WTC11 (cell line): ENCODE results near the gene OOSP1. TPM values are rescaled to one million over a fixed set of nuclear protein-coding genes. Genes with fewer than 3 reads are reported as not detected.

ENCODE experiments used
- ATAC-seq: fragments of 200-7000 bp; cut with Tn5 transposase; 2 replicates; pipeline ENCODE4 v1.10.0; 2021; ENCODE audit warnings: mild to moderate bottlenecking, moderate library complexity
- Bru-seq: library from RNA; stranded (reverse); fragments of 400-500 nt; gene quantifications from one replicate; lab custom pipeline; 2021; lab: Mats Ljungman, UMichigan
- CTCF ChIA-PET: fragments of 300-600 bp; sonication (Branson Sonifier 250); formaldehyde crosslinking; loops from one replicate; lab custom pipeline; 2021; ENCODE audit warnings: antibody characterized with exemption; lab: Charles Lee
- POLR2A ChIA-PET: fragments of 350-600 bp; sonication (Branson Sonifier 250); formaldehyde crosslinking; loops from one replicate; lab custom pipeline; 2021; ENCODE audit warnings: antibody characterized with exemption; lab: Charles Lee
- DNase-seq: peaks from one replicate; pipeline ENCODE4 v3.0.0; 2021; ENCODE audit warnings: low spot score
- H3K27ac Mint-ChIP-seq: 2 replicates; pipeline ENCODE4 v1.8.0; 2021; ENCODE audit warnings: mixed read lengths
- H3K27me3 Mint-ChIP-seq: 2 replicates; pipeline ENCODE4 v1.8.0; 2021; ENCODE audit warnings: low read depth, mild to moderate bottlenecking, moderate library complexity, mixed read lengths
- H3K36me3 Mint-ChIP-seq: 2 replicates; pipeline ENCODE4 v1.8.0; 2021; ENCODE audit warnings: mixed read lengths
- H3K4me1 Mint-ChIP-seq: 2 replicates; pipeline ENCODE4 v1.8.0; 2022; ENCODE audit warnings: mixed read lengths
- H3K4me3 Mint-ChIP-seq: 2 replicates; pipeline ENCODE4 v1.8.0; 2021; ENCODE audit warnings: mild to moderate bottlenecking, moderate library complexity, mixed read lengths
- H3K9me3 Mint-ChIP-seq: 2 replicates; pipeline ENCODE4 v1.8.0; 2021; ENCODE audit warnings: mixed read lengths
- CBFB ChIP-seq: sonication (generic); formaldehyde crosslinking; IDR thresholded peaks from 2 replicates; pipeline ENCODE4 v1.8.1; 2022; ENCODE audit warnings: mild to moderate bottlenecking, low read depth, missing genetic modification reagents
- EMX1 ChIP-seq: fragments of 250-450 bp; sonication (Bioruptor Pico); IDR thresholded peaks from 2 replicates; pipeline ENCODE4 v1.8.0; 2021; ENCODE audit warnings: mild to moderate bottlenecking
- FOXP1 ChIP-seq: sonication (generic); formaldehyde crosslinking; IDR thresholded peaks from 2 replicates; pipeline ENCODE4 v1.8.0; 2022; ENCODE audit warnings: missing genetic modification reagents, mild to moderate bottlenecking, moderate library complexity, borderline replicate concordance
- GABPB1 ChIP-seq: sonication (generic); formaldehyde crosslinking; IDR thresholded peaks from 2 replicates; pipeline ENCODE4 v1.8.1; 2023; ENCODE audit warnings: mild to moderate bottlenecking, missing genetic modification reagents
- GRHL2 ChIP-seq: fragments of 250-450 bp; sonication (Bioruptor Pico); IDR thresholded peaks from 2 replicates; pipeline ENCODE4 v1.8.0; 2022; ENCODE audit warnings: mild to moderate bottlenecking, moderate library complexity; ENCODE audit not compliant: insufficient replicate concordance, severe bottlenecking
- HMGA2 ChIP-seq: fragments of 250-450 bp; sonication (Bioruptor Pico); IDR thresholded peaks from 2 replicates; pipeline ENCODE4 v1.4.0; 2021; ENCODE audit warnings: mild to moderate bottlenecking, moderate library complexity
- JAZF1 ChIP-seq: fragments of 250-450 bp; sonication (Bioruptor Pico); IDR thresholded peaks from 2 replicates; pipeline ENCODE4 v1.9.0; 2021; ENCODE audit warnings: moderate library complexity, mild to moderate bottlenecking, inconsistent platforms
- NR2C2 ChIP-seq: sonication (generic); formaldehyde crosslinking; IDR thresholded peaks from 2 replicates; pipeline ENCODE4 v1.8.0; 2022; ENCODE audit warnings: mild to moderate bottlenecking, missing genetic modification reagents
- NR3C1 ChIP-seq: sonication (generic); formaldehyde crosslinking; conservative IDR thresholded peaks from 2 replicates; pipeline ENCODE4 v1.8.1; 2023; ENCODE audit warnings: low read depth, mild to moderate bottlenecking, missing genetic modification reagents
- SMAD3 ChIP-seq: sonication (generic); formaldehyde crosslinking; IDR thresholded peaks from 2 replicates; pipeline ENCODE4 v1.8.0; 2022; ENCODE audit warnings: missing genetic modification reagents, mild to moderate bottlenecking, borderline replicate concordance
- TEAD4 ChIP-seq: sonication (generic); formaldehyde crosslinking; IDR thresholded peaks from 2 replicates; pipeline ENCODE4 v1.8.0; 2022; ENCODE audit warnings: mild to moderate bottlenecking, missing genetic modification reagents
- ZBTB21 ChIP-seq: sonication (generic); formaldehyde crosslinking; IDR thresholded peaks from 2 replicates; pipeline ENCODE4 v1.8.1; 2023; ENCODE audit warnings: mild to moderate bottlenecking, missing genetic modification reagents, borderline replicate concordance
- long read RNA-seq, 3 experiments: library from RNA in 1 of 3; library from capped mRNA in 1 of 3; library from polyadenylated mRNA in 1 of 3; unstranded in 2 of 3; stranded (forward) in 1 of 3; transcript quantifications; one replicate each; pipeline ENCODE4 v2.0.0, GENCODE V29; 2021
- total RNA-seq: library from RNA; stranded (reverse); gene quantifications from 3 replicates; pipeline ENCODE4 v1.2.3, GENCODE V29; 2021
- TF ChIP-seq, protein P1 (sequence below): sonication (generic); formaldehyde crosslinking; IDR thresholded peaks from 2 replicates; pipeline ENCODE4 v1.8.1; 2023; ENCODE audit warnings: mild to moderate bottlenecking, moderate library complexity, missing genetic modification reagents
- TF ChIP-seq, protein P2 (sequence below): sonication (generic); formaldehyde crosslinking; IDR thresholded peaks from 2 replicates; pipeline ENCODE4 v1.8.0; 2022; ENCODE audit warnings: mild to moderate bottlenecking, missing genetic modification reagents
- TF ChIP-seq, protein P3 (sequence below): fragments of 250-450 bp; sonication (Bioruptor Pico); conservative IDR thresholded peaks from 2 replicates; pipeline ENCODE4 v1.9.0; 2021; ENCODE audit warnings: mild to moderate bottlenecking
- TF ChIP-seq, protein P4 (sequence below): sonication (generic); formaldehyde crosslinking; IDR thresholded peaks from 2 replicates; pipeline ENCODE4 v1.8.0; 2022; ENCODE audit warnings: mild to moderate bottlenecking, missing genetic modification reagents
- TF ChIP-seq, protein P5 (sequence below): sonication (generic); formaldehyde crosslinking; conservative IDR thresholded peaks from 2 replicates; pipeline ENCODE4 v1.8.1; 2022; ENCODE audit warnings: mild to moderate bottlenecking, missing genetic modification reagents
- TF ChIP-seq, protein P6 (sequence below): sonication (generic); formaldehyde crosslinking; IDR thresholded peaks from 2 replicates; pipeline ENCODE4 v1.8.1; 2023; ENCODE audit warnings: mild to moderate bottlenecking, missing genetic modification reagents, borderline replicate concordance
- TF ChIP-seq, protein P7 (sequence below): sonication (generic); formaldehyde crosslinking; conservative IDR thresholded peaks from 2 replicates; pipeline ENCODE4 v1.8.1; 2023; ENCODE audit warnings: mild to moderate bottlenecking, low read depth, missing genetic modification reagents, moderate library complexity
- TF ChIP-seq, protein P8 (sequence below): sonication (generic); formaldehyde crosslinking; IDR thresholded peaks from 2 replicates; pipeline ENCODE4 v1.8.0; 2022; ENCODE audit warnings: mild to moderate bottlenecking, missing genetic modification reagents

OOSP1 gene, protein sequence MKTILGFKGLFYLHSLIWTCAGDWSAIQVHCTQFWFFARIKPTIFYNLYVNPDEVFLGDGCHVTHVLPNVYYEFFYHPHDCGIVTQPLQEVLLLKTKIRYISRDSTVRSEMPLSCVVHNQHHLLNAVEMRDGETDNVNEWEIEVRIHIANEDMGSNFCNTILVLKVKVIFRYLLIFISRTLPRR
- not detected in 3 replicates for total RNA-seq
- percentile 16 among the genes with signal in this experiment for Bru-seq, nascent RNA
- long read RNA-seq, experiment 1: 0 reads
- long read RNA-seq, experiment 2: 0 reads
- long read RNA-seq, experiment 3: 0 reads

DNA sequence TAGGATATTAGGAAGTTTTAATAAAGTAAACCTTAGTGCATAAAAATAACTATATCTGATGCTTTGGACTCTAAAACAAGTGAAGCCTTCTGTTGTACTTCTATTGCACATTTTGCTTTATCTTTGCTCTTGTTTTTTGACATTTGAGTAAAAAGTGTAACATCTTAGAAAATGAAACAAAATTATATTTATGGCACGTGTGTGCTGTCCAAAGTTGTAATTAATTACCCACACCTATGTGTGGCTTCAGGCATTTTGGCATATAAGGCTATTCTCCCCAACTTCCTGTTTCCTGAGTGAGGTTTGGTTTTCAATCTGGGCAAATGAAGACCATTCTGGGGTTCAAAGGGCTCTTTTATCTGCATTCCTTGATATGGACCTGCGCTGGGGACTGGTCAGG lies at the start of gene OOSP1:
TSS of gene OOSP1 (plus strand) at position 301 of the 400 bp plus-strand sequence. CDS start at position 324, 23 bp downstream.
- Mint-ChIP-seq H3K27me3 (no peaks in the 10 kb centered on the region), H3K36me3 (no peaks in the 10 kb centered on the region), H3K27ac (no peak within 1 kb of the TSS), H3K4me1 (peaks cover 5% of the 10 kb centered on the region; the same call in 1 of the 2 replicates), H3K4me3 (no peak within 1 kb of the TSS), H3K9me3 (peaks cover 7% of the 10 kb centered on the region)
- TF ChIP-seq GRHL2 (CRISPR knock-in tag): no peak
- TF ChIP-seq, protein P1, sequence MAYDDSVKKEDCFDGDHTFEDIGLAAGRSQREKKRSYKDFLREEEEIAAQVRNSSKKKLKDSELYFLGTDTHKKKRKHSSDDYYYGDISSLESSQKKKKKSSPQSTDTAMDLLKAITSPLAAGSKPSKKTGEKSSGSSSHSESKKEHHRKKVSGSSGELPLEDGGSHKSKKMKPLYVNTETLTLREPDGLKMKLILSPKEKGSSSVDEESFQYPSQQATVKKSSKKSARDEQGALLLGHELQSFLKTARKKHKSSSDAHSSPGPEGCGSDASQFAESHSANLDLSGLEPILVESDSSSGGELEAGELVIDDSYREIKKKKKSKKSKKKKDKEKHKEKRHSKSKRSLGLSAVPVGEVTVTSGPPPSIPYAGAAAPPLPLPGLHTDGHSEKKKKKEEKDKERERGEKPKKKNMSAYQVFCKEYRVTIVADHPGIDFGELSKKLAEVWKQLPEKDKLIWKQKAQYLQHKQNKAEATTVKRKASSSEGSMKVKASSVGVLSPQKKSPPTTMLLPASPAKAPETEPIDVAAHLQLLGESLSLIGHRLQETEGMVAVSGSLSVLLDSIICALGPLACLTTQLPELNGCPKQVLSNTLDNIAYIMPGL: no peak
- TF ChIP-seq ZBTB21: no peak
- no peak for TF ChIP-seq NR3C1 (CRISPR knock-in tag)
- TF ChIP-seq, protein P2, sequence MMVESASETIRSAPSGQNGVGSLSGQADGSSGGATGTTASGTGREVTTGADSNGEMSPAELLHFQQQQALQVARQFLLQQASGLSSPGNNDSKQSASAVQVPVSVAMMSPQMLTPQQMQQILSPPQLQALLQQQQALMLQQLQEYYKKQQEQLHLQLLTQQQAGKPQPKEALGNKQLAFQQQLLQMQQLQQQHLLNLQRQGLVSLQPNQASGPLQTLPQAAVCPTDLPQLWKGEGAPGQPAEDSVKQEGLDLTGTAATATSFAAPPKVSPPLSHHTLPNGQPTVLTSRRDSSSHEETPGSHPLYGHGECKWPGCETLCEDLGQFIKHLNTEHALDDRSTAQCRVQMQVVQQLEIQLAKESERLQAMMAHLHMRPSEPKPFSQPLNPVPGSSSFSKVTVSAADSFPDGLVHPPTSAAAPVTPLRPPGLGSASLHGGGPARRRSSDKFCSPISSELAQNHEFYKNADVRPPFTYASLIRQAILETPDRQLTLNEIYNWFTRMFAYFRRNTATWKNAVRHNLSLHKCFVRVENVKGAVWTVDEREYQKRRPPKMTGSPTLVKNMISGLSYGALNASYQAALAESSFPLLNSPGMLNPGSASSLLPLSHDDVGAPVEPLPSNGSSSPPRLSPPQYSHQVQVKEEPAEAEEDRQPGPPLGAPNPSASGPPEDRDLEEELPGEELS (CRISPR knock-in tag): no peak
- TF ChIP-seq CBFB (CRISPR knock-in tag): no peak
- no peak for TF ChIP-seq JAZF1 (CRISPR knock-in tag)
- TF ChIP-seq, protein P3, sequence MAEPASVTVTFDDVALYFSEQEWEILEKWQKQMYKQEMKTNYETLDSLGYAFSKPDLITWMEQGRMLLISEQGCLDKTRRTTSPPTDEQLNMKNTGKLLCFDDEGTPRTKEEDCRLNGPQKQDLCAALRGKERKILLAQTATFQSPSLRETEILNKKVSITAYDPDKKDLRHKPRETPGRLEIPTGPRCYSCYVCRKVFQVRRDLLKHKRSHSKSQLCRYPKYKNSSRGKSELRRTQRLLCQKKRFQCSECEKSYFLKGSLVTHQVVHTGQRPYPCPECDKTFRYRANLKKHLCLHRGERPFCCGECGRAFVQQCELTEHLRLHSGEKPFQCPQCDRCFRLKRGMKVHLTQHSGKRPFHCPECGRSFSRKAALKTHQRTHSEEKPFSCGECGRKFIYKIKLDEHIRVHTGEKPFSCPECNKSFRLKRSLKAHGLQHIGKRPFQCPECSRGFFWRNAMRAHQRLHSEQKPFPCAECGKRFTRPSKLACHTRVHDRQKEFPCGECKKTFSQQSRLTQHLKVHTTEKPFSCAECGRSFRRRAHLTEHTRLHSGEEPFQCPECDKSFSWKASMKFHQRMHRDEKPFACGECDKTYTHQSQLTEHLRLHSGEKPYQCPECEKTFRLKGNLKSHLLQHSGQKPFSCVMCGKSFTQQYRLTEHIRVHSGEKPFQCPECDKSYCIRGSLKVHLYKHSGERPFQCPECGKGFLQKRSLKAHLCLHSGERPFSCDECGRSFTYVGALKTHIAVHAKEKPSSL (CRISPR knock-in tag): no peak
- TF ChIP-seq, protein P4, sequence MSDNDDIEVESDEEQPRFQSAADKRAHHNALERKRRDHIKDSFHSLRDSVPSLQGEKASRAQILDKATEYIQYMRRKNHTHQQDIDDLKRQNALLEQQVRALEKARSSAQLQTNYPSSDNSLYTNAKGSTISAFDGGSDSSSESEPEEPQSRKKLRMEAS (CRISPR knock-in tag): no peak
- TF ChIP-seq HMGA2: no peak
- TF ChIP-seq GABPB1 (CRISPR knock-in tag): no peak
- no peak for TF ChIP-seq NR2C2 (CRISPR knock-in tag)
- TF ChIP-seq, protein P5, sequence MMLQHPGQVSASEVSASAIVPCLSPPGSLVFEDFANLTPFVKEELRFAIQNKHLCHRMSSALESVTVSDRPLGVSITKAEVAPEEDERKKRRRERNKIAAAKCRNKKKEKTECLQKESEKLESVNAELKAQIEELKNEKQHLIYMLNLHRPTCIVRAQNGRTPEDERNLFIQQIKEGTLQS (CRISPR knock-in tag): no peak
- no peak for TF ChIP-seq TEAD4 (CRISPR knock-in tag)
- DNase-seq (no peak), ATAC-seq (no peak)
- ChIA-PET POLR2A (no interaction called here), CTCF (no interaction called here)

DNA sequence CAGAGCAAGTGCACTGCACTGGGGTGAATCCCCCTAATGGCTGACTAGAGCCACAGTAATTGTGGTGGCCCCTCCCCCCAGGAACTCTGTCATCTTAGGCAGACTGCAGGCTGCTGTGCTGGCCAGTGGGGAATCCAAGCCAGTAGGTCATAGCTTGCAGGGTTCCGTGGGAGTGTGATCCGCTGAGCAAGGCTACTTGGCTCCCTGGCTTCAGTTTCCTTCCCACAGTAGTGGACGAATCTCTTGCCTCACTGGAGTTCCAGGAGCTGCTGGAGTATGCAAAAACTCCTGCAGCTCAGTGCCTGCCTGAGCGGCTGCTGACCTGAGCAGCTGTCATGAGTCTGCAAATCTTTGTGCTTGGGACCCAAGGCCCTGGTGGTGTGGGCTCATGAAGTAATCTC lies 46.5 kb upstream of the OOSP1 start:
- peaks cover 31% of the 10 kb centered on the region for H3K36me3 Mint-ChIP-seq
- CTCF ChIA-PET: interaction anchor here (0.8 to 1.5 kb wide), 3 partner anchors 12 to 35 kb away, joined by 3 to 5 read pairs (median 3); no protein-coding TSS in a partner anchor
- H3K4me3 Mint-ChIP-seq: peak overlapping the region; percentile 14; the same call in 1 of the 2 replicates
- H3K27me3 Mint-ChIP-seq: peaks cover 2% of the 10 kb centered on the region; the same call in 1 of the 2 replicates
- DNase-seq (peak; percentile 60), ATAC-seq (peak; percentile 99)
- POLR2A ChIA-PET: no interaction called here
- peaks cover 15% of the 10 kb centered on the region for H3K4me1 Mint-ChIP-seq
- TF ChIP-seq EMX1 (CRISPR knock-in tag) (no peak), SMAD3 (CRISPR knock-in tag) (no peak), FOXP1 (CRISPR knock-in tag) (no peak)
- TF ChIP-seq, protein P6, sequence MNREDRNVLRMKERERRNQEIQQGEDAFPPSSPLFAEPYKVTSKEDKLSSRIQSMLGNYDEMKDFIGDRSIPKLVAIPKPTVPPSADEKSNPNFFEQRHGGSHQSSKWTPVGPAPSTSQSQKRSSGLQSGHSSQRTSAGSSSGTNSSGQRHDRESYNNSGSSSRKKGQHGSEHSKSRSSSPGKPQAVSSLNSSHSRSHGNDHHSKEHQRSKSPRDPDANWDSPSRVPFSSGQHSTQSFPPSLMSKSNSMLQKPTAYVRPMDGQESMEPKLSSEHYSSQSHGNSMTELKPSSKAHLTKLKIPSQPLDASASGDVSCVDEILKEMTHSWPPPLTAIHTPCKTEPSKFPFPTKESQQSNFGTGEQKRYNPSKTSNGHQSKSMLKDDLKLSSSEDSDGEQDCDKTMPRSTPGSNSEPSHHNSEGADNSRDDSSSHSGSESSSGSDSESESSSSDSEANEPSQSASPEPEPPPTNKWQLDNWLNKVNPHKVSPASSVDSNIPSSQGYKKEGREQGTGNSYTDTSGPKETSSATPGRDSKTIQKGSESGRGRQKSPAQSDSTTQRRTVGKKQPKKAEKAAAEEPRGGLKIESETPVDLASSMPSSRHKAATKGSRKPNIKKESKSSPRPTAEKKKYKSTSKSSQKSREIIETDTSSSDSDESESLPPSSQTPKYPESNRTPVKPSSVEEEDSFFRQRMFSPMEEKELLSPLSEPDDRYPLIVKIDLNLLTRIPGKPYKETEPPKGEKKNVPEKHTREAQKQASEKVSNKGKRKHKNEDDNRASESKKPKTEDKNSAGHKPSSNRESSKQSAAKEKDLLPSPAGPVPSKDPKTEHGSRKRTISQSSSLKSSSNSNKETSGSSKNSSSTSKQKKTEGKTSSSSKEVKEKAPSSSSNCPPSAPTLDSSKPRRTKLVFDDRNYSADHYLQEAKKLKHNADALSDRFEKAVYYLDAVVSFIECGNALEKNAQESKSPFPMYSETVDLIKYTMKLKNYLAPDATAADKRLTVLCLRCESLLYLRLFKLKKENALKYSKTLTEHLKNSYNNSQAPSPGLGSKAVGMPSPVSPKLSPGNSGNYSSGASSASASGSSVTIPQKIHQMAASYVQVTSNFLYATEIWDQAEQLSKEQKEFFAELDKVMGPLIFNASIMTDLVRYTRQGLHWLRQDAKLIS (CRISPR knock-in tag): no peak
- TF ChIP-seq, protein P7, sequence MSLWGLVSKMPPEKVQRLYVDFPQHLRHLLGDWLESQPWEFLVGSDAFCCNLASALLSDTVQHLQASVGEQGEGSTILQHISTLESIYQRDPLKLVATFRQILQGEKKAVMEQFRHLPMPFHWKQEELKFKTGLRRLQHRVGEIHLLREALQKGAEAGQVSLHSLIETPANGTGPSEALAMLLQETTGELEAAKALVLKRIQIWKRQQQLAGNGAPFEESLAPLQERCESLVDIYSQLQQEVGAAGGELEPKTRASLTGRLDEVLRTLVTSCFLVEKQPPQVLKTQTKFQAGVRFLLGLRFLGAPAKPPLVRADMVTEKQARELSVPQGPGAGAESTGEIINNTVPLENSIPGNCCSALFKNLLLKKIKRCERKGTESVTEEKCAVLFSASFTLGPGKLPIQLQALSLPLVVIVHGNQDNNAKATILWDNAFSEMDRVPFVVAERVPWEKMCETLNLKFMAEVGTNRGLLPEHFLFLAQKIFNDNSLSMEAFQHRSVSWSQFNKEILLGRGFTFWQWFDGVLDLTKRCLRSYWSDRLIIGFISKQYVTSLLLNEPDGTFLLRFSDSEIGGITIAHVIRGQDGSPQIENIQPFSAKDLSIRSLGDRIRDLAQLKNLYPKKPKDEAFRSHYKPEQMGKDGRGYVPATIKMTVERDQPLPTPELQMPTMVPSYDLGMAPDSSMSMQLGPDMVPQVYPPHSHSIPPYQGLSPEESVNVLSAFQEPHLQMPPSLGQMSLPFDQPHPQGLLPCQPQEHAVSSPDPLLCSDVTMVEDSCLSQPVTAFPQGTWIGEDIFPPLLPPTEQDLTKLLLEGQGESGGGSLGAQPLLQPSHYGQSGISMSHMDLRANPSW (CRISPR knock-in tag): no peak
- TF ChIP-seq, protein P8, sequence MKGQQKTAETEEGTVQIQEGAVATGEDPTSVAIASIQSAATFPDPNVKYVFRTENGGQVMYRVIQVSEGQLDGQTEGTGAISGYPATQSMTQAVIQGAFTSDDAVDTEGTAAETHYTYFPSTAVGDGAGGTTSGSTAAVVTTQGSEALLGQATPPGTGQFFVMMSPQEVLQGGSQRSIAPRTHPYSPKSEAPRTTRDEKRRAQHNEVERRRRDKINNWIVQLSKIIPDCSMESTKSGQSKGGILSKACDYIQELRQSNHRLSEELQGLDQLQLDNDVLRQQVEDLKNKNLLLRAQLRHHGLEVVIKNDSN (CRISPR knock-in tag): no peak
- peak overlapping the region; percentile 32; the same call in 1 of the 2 replicates for H3K27ac Mint-ChIP-seq
- peaks cover 41% of the 10 kb centered on the region for H3K9me3 Mint-ChIP-seq
